Lower lobe of right lung (tissue), 2 donors: ENCODE results near the gene CCDC38. TPM values are rescaled to one million over a fixed set of nuclear protein-coding genes. Genes with fewer than 3 reads are reported as not detected.
"Not testable (repeated sequence)": the region's sequence is repeated elsewhere in the genome, so short reads cannot be mapped to it uniquely, and the experiment has no call there.

Source experiments
- ATAC-seq, 2 donors: fragments of 200-7000 bp; cut with Tn5 transposase; one replicate each; pipeline ENCODE4 v1.9.1; 2020 to 2022; ENCODE audit warnings: mild to moderate bottlenecking in 2 of 2, moderate library complexity in 2 of 2
- DNase-seq: peaks from one replicate; pipeline ENCODE4 v3.0.0-alpha.2; 2020
- H3K27ac ChIP-seq: fragments of 200-600 bp; one replicate; pipeline ENCODE4 v1.8.0; 2022
- H3K27me3 ChIP-seq: fragments of 200-600 bp; one replicate; pipeline ENCODE4 v1.8.0; 2022; ENCODE audit warnings: low read depth
- H3K36me3 ChIP-seq: fragments of 200-600 bp; one replicate; pipeline ENCODE4 v1.8.0; 2022; ENCODE audit warnings: mild to moderate bottlenecking
- H3K4me1 ChIP-seq: fragments of 200-600 bp; one replicate; pipeline ENCODE4 v1.8.0; 2022
- H3K4me3 ChIP-seq: fragments of 200-600 bp; one replicate; pipeline ENCODE4 v1.8.0; 2022; ENCODE audit warnings: mild to moderate bottlenecking
- H3K9me3 ChIP-seq: fragments of 200-600 bp; one replicate; pipeline ENCODE4 v1.8.0; 2022
- intact Hi-C: fragments of 100-400 bp; cut with DNase I; formaldehyde crosslinking; loops from one replicate; pipeline ENCODE4 v1.11.0; 2022
- total RNA-seq: library from RNA; stranded (reverse); fragmentation: NEBNext Ultra II Directional; extraction: Animal tissue kit (Norgen Biotek cat#: 25700); gene quantifications from one replicate; pipeline ENCODE4 v1.2.1, GENCODE V29; 2021
- TF ChIP-seq, protein P1 (sequence below): fragments of 200-600 bp; IDR thresholded peaks from one replicate; pipeline ENCODE4 v1.8.0; 2022; ENCODE audit warnings: antibody characterized with exemption, mild to moderate bottlenecking
- donor health status: DM: no; HTN: yes; CAD: no; lungs with severe emphysema.

The CCDC38 gene
- total RNA-seq, 1 donor from 2014 or later, result 0.24 TPM

DNA sequence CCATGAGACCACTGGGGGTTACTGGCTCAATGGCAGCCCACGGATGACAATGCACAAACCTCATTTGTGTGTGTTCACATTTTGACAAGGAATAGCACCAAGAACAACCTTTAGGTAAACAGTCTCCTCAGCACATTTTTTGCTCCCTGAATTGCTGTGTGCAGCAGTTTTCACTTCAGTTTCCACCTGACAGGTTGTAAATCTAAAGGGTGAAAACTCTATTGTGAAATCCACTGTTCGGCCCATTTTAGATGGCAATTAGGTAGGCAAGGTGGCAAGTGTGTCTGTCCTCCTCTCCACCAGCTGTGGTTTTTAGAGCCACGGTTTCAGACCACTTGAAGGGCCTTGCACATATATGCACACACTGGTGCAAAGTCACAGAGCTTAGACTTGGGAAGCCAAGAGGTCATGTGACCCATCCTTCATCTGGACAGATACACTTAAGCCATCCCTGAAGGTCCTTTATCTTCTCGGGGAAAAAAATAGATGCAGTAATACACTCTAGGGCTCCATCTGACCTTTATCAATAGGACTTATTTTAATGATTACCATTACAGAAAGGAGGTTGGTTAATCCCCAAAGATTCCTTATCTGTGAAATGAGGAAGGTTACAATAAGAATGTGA is 30.5 kb upstream of the CCDC38 start:
- Histone ChIP-seq H3K36me3 (no peaks in the 10 kb centered on the region), H3K4me3 (no peak overlapping the region), H3K9me3 (no peaks in the 10 kb centered on the region), H3K27me3 (no peaks in the 10 kb centered on the region), H3K27ac (no peak overlapping the region), H3K4me1 (no peaks in the 10 kb centered on the region)
- no peak for ATAC-seq
- TF ChIP-seq, protein P1, sequence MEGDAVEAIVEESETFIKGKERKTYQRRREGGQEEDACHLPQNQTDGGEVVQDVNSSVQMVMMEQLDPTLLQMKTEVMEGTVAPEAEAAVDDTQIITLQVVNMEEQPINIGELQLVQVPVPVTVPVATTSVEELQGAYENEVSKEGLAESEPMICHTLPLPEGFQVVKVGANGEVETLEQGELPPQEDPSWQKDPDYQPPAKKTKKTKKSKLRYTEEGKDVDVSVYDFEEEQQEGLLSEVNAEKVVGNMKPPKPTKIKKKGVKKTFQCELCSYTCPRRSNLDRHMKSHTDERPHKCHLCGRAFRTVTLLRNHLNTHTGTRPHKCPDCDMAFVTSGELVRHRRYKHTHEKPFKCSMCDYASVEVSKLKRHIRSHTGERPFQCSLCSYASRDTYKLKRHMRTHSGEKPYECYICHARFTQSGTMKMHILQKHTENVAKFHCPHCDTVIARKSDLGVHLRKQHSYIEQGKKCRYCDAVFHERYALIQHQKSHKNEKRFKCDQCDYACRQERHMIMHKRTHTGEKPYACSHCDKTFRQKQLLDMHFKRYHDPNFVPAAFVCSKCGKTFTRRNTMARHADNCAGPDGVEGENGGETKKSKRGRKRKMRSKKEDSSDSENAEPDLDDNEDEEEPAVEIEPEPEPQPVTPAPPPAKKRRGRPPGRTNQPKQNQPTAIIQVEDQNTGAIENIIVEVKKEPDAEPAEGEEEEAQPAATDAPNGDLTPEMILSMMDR, result no peak
- no peak for DNase-seq
- intact Hi-C loops, result no loop called here

DNA sequence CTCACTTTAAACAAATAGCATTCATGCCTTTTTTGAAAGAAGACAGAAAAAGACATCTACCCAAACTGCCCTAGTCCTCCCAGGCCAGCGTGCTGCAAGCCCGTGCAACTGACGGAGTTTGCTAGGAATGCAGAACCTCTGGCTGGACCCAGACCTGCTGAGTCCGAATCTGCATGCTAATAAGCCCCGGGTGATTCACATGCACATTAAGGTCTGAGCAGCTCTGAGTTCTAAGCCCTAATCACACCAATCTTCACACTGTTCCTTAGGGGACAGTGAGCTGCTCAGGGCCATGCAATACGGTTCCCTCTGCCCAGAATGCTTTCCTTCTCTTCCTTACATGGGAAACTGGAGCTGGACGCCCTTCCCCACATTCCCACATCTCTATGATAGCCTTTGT is 28.5 kb upstream of the CCDC38 start:
- Histone ChIP-seq H3K27me3 (no peaks in the 10 kb centered on the region), H3K9me3 (no peaks in the 10 kb centered on the region), H3K4me3 (no peak overlapping the region), H3K4me1 (no peaks in the 10 kb centered on the region), H3K36me3 (no peaks in the 10 kb centered on the region), H3K27ac (no peak overlapping the region)
- TF ChIP-seq, protein P1, result no peak
- DNase-seq (no peak), ATAC-seq (no peak)
- intact Hi-C loops, result no loop called here

- ATAC-seq, H3K27me3 ChIP-seq, H3K4me3 ChIP-seq, intact Hi-C loops, H3K4me1 ChIP-seq, H3K27ac ChIP-seq, H3K36me3 ChIP-seq, DNase-seq, H3K9me3 ChIP-seq: not testable (repeated sequence)
These were observed 26.7 kb upstream of the CCDC38 start for GRCh38 chr12:95969116-95969515.

DNA sequence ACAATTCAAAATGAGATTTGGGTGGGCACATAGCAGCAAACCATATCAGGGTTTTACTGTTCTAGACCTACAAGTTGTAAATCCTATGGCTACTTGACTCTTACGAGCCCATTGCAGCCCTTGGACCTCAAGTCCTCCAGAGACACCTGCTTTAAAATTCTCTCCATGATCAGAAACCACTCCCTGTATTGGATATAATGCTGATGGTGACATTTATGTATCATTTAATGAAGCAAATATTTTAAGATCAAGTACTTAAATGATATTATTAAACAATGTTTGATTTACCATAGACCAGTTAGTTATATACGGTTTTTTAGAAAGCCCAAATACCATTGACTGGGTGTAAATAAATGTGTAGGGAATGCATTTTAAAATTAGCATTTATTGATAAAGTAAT is 24.9 kb upstream of the CCDC38 start:
- intact Hi-C loops, result no loop called here
- H3K4me3 ChIP-seq, result no peak overlapping the region
- DNase-seq, result no peak
- no peaks in the 10 kb centered on the region for H3K27me3 ChIP-seq
- no peak for ATAC-seq
- no peak overlapping the region for H3K27ac ChIP-seq
- H3K4me1 ChIP-seq, result no peaks in the 10 kb centered on the region
- H3K9me3 ChIP-seq, result no peaks in the 10 kb centered on the region
- H3K36me3 ChIP-seq, result no peaks in the 10 kb centered on the region
- TF ChIP-seq, protein P1, result no peak

GRCh38 chr12:95966287-95966870 is 24.0 kb upstream of the CCDC38 start:
- no peak overlapping the region for H3K27ac ChIP-seq
- H3K4me3 ChIP-seq, result no peak overlapping the region
- ATAC-seq (no peak), DNase-seq (no peak)
- intact Hi-C loops, result no loop called here
- no peaks in the 10 kb centered on the region for H3K36me3 ChIP-seq
- TF ChIP-seq, protein P1, result no peak
- no peaks in the 10 kb centered on the region for H3K9me3 ChIP-seq
- no peaks in the 10 kb centered on the region for H3K27me3 ChIP-seq
- H3K4me1 ChIP-seq, result no peaks in the 10 kb centered on the region

- Histone ChIP-seq H3K27ac (no peak overlapping the region), H3K27me3 (no peaks in the 10 kb centered on the region)
- DNase-seq, result no peak
These were observed 20.7 kb upstream of the CCDC38 start for GRCh38 chr12:95963096-95963495.

More at GRCh38 chr12:95963096-95963495, 20.7 kb upstream of the CCDC38 start:
- TF ChIP-seq, protein P1, result no peak
- H3K36me3 ChIP-seq, result no peaks in the 10 kb centered on the region
- no peaks in the 10 kb centered on the region for H3K9me3 ChIP-seq
- no peaks in the 10 kb centered on the region for H3K4me1 ChIP-seq
- H3K4me3 ChIP-seq, result no peak overlapping the region
- intact Hi-C loops, result no loop called here
- ATAC-seq, result no peak
